HL-60 (cell line): Measurements from ENCODE around the gene HPD.

ENCODE experiments used
- CTCF ChIP-seq: IDR thresholded peaks from one replicate; pipeline ENCODE4 v1.5.1; 2011; ENCODE audit warnings: low read length, control low read depth, inconsistent platforms; ENCODE audit not compliant: insufficient read depth
- GABPA ChIP-seq: IDR thresholded peaks from 2 replicates; pipeline ENCODE4 v1.6.1; 2012; ENCODE audit warnings: low read depth
- POLR2AphosphoS5 ChIP-seq: IDR thresholded peaks from 2 replicates; pipeline ENCODE4 v1.6.1; 2012; ENCODE audit warnings: low read depth

- TF ChIP-seq CTCF, result no peak
- TF ChIP-seq POLR2AphosphoS5, result no peak
- no peak for TF ChIP-seq GABPA
Measured at GRCh38 chr12:121845701-121846100, 13.0 kb downstream of the HPD start.
